HEK293T (cell line): Measurements from ENCODE around the gene NLGN2.

Experiments used
- CTCF ChIA-PET: fragments of 350-600 bp; formaldehyde crosslinking; extraction: SDS; loops from one replicate; lab custom pipeline; 2021; ENCODE audit warnings: antibody characterized with exemption, inconsistent platforms; lab: Yijun Ruan, JAX
- POLR2A ChIA-PET: fragments of 350-600 bp; formaldehyde crosslinking; extraction: SDS; loops from one replicate; lab custom pipeline; 2020; ENCODE audit warnings: antibody characterized with exemption, inconsistent platforms; lab: Yijun Ruan, JAX
- DNase-seq: peaks from one replicate; pipeline ENCODE4 v3.0.0; 2012; ENCODE audit warnings: mixed read lengths; ENCODE audit errors: extremely low spot score
- ARNT ChIP-seq: fragments of 450-650 bp; IDR thresholded peaks from 2 replicates; pipeline ENCODE4 v1.6.1; 2017; ENCODE audit warnings: mild to moderate bottlenecking
- BHLHE40 ChIP-seq: fragments of 450-650 bp; IDR thresholded peaks from 2 replicates; pipeline ENCODE4 v1.6.1; 2016; ENCODE audit warnings: mild to moderate bottlenecking, moderate library complexity, borderline replicate concordance
- CTBP1 ChIP-seq: fragments of 450-650 bp; IDR thresholded peaks from 2 replicates; pipeline ENCODE4 v1.6.1; 2016; ENCODE audit warnings: borderline replicate concordance
- ELF4 ChIP-seq: fragments of 450-650 bp; IDR thresholded peaks from 2 replicates; pipeline ENCODE4 v1.6.1; 2017; ENCODE audit warnings: antibody characterized with exemption
- FOXA1 ChIP-seq: fragments of 450-650 bp; IDR thresholded peaks from 2 replicates; pipeline ENCODE4 v1.6.1; 2016; ENCODE audit warnings: mild to moderate bottlenecking
- FOXK2 ChIP-seq: fragments of 450-650 bp; IDR thresholded peaks from 2 replicates; pipeline ENCODE4 v1.6.1; 2016; ENCODE audit warnings: mild to moderate bottlenecking
- FOXM1 ChIP-seq: fragments of 450-650 bp; IDR thresholded peaks from 2 replicates; pipeline ENCODE4 v1.6.1; 2017; ENCODE audit warnings: mild to moderate bottlenecking, borderline replicate concordance
- HDGF ChIP-seq: fragments of 450-650 bp; IDR thresholded peaks from 2 replicates; pipeline ENCODE4 v1.6.1; 2017; ENCODE audit warnings: antibody characterized with exemption, borderline replicate concordance
- L3MBTL2 ChIP-seq: fragments of 450-650 bp; conservative IDR thresholded peaks from 2 replicates; pipeline ENCODE4 v1.6.1; 2016; ENCODE audit warnings: mild to moderate bottlenecking
- LEF1 ChIP-seq: fragments of 450-650 bp; IDR thresholded peaks from 2 replicates; pipeline ENCODE4 v1.6.1; 2017; ENCODE audit warnings: mild to moderate bottlenecking, borderline replicate concordance
- NFRKB ChIP-seq: fragments of 450-650 bp; IDR thresholded peaks from 2 replicates; pipeline ENCODE4 v1.6.1; 2016; ENCODE audit warnings: mild to moderate bottlenecking, moderate library complexity
- SP1 ChIP-seq: fragments of 450-650 bp; IDR thresholded peaks from 2 replicates; pipeline ENCODE4 v1.6.1; 2017
- SUZ12 ChIP-seq: fragments of 450-650 bp; IDR thresholded peaks from 2 replicates; pipeline ENCODE4 v1.6.1; 2016; ENCODE audit warnings: mild to moderate bottlenecking
- TARDBP ChIP-seq: fragments of 450-650 bp; IDR thresholded peaks from 2 replicates; pipeline ENCODE4 v1.6.1; 2016
- ZNF384 ChIP-seq: fragments of 450-650 bp; IDR thresholded peaks from 2 replicates; pipeline ENCODE4 v1.6.1; 2016
- TF ChIP-seq, protein P1 (sequence below): fragments of 450-650 bp; IDR thresholded peaks from 2 replicates; pipeline ENCODE4 v1.6.1; 2016

NLGN2 gene

GRCh38 chr17:7431231-7431630, 23.6 kb downstream of the NLGN2 start:
- TF ChIP-seq TARDBP (no peak), FOXM1 (no peak), HDGF (no peak), NFRKB (no peak), SUZ12 (no peak), CTBP1 (no peak), L3MBTL2 (no peak), BHLHE40 (no peak), LEF1 (no peak), FOXK2 (no peak), ELF4 (no peak), ARNT (no peak), FOXA1 (no peak), ZNF384 (no peak), SP1 (no peak)
- TF ChIP-seq, protein P1, sequence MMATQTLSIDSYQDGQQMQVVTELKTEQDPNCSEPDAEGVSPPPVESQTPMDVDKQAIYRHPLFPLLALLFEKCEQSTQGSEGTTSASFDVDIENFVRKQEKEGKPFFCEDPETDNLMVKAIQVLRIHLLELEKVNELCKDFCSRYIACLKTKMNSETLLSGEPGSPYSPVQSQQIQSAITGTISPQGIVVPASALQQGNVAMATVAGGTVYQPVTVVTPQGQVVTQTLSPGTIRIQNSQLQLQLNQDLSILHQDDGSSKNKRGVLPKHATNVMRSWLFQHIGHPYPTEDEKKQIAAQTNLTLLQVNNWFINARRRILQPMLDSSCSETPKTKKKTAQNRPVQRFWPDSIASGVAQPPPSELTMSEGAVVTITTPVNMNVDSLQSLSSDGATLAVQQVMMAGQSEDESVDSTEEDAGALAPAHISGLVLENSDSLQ = no peak
- ChIA-PET CTCF (no interaction called here), POLR2A (no interaction called here)
- DNase-seq = no peak

- DNase-seq = no peak
- ChIA-PET CTCF (no interaction called here), POLR2A (no interaction called here)
- TF ChIP-seq BHLHE40 (no peak), FOXK2 (no peak)
Measured at GRCh38 chr17:7432296-7432695, 24.7 kb downstream of the NLGN2 start.

- CTCF ChIA-PET = interaction anchor here (0.6 to 2.7 kb wide), 4 partner anchors 8 to 1278 kb away, joined by 3 to 11 read pairs (median 4); partner anchors contain the start of gene CHRNB1
- no peak for TF ChIP-seq CTBP1
- no peak for TF ChIP-seq SUZ12
- TF ChIP-seq, protein P1 = peak; percentile 15; the same call in 1 of the 2 replicates
- no peak for TF ChIP-seq FOXA1
- DNase-seq = peak; percentile 29
- POLR2A ChIA-PET = interaction anchor here (0.7 to 7.5 kb wide), 14 partner anchors 9 to 125 kb away, joined by 3 to 55 read pairs (median 4); partner anchors contain the start of genes CHRNB1, NEURL4, NLGN2 and POLR2A
Measured at GRCh38 chr17:7435676-7436555, 28.3 kb downstream of the NLGN2 start.

GRCh38 chr17:7436556-7437368, 29.1 kb downstream of the NLGN2 start:
- peak; percentile 75 for DNase-seq
- TF ChIP-seq HDGF = no peak
- TF ChIP-seq FOXK2 = no peak
- TF ChIP-seq L3MBTL2 = peak; percentile 55
- ChIA-PET CTCF (interaction anchor here (0.6 to 2.7 kb wide), 5 partner anchors 9 to 124 kb away, joined by 3 to 11 read pairs (median 3); partner anchors contain the start of gene SENP3), POLR2A (interaction anchor here (1.0 to 7.5 kb wide), 11 partner anchors 8 to 124 kb away, joined by 3 to 55 read pairs (median 6); partner anchors contain the start of genes CHRNB1, NEURL4, NLGN2 and SLC35G6)

DNA sequence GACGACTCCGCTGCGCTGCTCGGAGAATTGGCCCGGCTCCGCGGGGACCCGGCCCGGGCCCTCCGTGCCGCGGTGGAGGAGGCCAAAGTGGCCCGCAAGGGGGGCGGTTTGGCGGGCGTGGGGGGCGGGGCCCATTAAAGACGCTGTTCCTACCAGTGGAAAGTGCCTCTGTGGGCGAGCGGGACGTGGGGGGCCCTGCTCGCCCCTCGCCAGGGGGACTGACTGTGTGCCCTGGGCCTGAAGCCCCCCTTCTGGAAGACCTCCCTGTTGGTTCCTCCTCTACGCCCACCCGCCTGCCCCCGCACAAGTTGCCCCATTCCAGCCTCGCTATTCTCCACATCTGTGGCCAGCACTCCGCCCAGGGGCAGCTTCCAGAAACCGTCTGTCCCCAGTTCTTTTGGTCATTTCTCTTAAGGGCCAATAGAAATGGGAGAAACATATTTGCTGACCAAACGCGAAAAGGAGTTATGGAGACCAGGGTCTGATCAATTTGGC, 29.8 kb downstream of the NLGN2 start:
- no peak for DNase-seq
- CTCF ChIA-PET = interaction anchor here (0.6 to 2.7 kb wide), 4 partner anchors 8 to 123 kb away, joined by 3 to 11 read pairs (median 5); partner anchors contain the start of gene SENP3
- TF ChIP-seq TARDBP = no peak
- no peak for TF ChIP-seq ELF4
- no peak for TF ChIP-seq NFRKB
- TF ChIP-seq L3MBTL2 = no peak
- TF ChIP-seq BHLHE40 = no peak
- TF ChIP-seq SUZ12 = no peak
- TF ChIP-seq FOXK2 = no peak
- no peak for TF ChIP-seq ARNT
- TF ChIP-seq ZNF384 = no peak
- no peak for TF ChIP-seq FOXM1
- TF ChIP-seq, protein P1 = no peak
- no peak for TF ChIP-seq LEF1
- no peak for TF ChIP-seq CTBP1
- no peak for TF ChIP-seq HDGF
- TF ChIP-seq FOXA1 = no peak
- TF ChIP-seq SP1 = no peak
- POLR2A ChIA-PET = interaction anchor here (1.0 to 7.5 kb wide), 8 partner anchors 29 to 123 kb away, joined by 3 to 55 read pairs (median 5); partner anchors contain the start of genes POLR2A, SLC35G6 and ZBTB4
